ENCODE measurements around the gene EBNA1BP2. TPM values are rescaled to one million over a fixed set of nuclear protein-coding genes. Genes with fewer than 3 reads are reported as not detected.

EBNA1BP2 gene
- total and polyA plus RNA-seq, 10 of the 15 experiments (the other 5 are each of a cell fraction or from before 2014, with no cell fraction given): 57.5 to 275 (median 133) TPM

DNA sequence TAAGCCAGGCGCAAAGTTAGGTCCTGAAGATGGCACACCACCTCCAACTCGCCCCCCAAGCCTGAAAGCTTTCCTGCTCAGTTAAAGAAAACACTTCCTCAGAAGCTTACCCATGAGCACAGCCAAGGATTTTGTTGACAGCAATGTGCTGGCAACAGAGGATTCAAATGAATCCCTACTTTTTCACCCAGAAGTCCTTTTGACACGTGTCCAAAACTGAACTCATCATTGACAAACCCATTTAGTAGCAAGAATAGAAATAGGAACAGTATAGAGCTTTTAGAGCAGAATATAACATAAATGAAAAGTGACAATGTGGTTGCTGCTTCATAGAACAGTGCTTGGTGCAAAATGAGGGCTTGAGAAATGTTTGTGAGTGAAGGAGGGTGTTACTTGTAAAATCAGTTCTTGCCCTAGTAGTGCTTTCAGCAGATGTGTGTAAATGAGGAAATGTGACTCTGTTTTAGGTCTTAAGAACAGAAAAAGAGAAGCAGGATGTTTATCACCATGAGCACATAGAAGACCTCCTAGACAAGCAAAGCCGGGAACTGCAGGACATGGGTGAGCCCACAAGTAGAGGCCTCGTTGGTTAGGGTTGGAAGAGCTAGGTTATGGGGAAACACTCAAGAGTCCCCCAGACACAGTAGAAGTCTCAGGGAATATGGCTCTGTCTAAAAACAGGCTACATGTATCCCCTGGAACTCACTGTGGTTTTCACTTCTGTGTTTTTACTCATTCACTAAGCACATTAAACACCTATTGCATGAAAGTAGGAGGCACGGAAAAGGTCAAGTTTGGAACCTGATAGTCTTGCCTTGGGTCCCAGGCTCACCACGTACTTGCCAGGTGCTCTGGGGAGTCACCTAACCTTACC is 49.1 kb upstream of the EBNA1BP2 start (continued):
- TF ChIP-seq BHLHE40 (IDR thresholded peaks at IDR 0.05; ENCODE audit: borderline replicate concordance in 1 of 2, low read depth in 2 of 2, low read length in 1 of 2) (no peak), BCL11A (IDR thresholded peaks at IDR 0.05; ENCODE audit: low read depth, low read length) (peak; percentile 28; the same call in 1 of the 2 replicates)
- TF ChIP-seq, protein P1, sequence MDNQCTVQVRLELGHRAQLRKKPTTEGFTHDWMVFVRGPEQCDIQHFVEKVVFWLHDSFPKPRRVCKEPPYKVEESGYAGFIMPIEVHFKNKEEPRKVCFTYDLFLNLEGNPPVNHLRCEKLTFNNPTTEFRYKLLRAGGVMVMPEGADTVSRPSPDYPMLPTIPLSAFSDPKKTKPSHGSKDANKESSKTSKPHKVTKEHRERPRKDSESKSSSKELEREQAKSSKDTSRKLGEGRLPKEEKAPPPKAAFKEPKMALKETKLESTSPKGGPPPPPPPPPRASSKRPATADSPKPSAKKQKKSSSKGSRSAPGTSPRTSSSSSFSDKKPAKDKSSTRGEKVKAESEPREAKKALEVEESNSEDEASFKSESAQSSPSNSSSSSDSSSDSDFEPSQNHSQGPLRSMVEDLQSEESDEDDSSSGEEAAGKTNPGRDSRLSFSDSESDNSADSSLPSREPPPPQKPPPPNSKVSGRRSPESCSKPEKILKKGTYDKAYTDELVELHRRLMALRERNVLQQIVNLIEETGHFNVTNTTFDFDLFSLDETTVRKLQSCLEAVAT (IDR thresholded peaks at IDR 0.05): 0 out of 2 replicates have a peak, but pooled peaks have one; percentile 23

DNA sequence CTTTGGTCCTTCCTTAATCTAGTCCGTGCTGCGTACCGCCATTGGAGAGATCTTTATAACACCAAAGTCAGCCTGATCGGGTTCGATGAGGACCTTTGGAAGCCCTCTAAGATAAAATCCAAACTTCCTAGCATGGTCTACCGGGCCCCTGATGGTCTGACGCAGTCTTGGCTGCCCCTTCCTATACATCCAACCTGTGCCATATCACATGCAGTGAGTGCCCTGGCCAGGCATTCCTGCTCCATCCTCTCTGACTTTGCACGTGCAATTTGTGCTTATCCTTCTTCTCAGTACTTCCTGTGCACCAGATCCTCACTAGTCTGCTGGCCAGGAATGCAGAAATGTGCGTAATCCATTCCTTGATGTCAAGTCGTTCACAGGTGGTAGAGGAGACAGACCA is 45.7 kb upstream of the EBNA1BP2 start:
- Histone ChIP-seq H3K9me3 (replicated peaks; ENCODE audit: control insufficient read depth, insufficient read depth, low read length) (no peaks in the 10 kb centered on the region), H3K4me1 (ENCODE audit: control insufficient read depth, insufficient read depth, low read length) (peaks cover 21% of the 10 kb centered on the region), H3K4me2 (ENCODE audit: control insufficient read depth, insufficient read depth) (no peak overlapping the region), H3K27me3 (replicated peaks in 1 of 2; ENCODE audit: control insufficient read depth in 2 of 2, insufficient read depth in 2 of 2, low read length in 1 of 2) (no peaks in the 10 kb centered on the region), H2AFZ (ENCODE audit: control insufficient read depth, low read depth, low read length) (no peak overlapping the region), H4K20me1 (ENCODE audit: control insufficient read depth, insufficient read depth) (no peaks in the 10 kb centered on the region), H3K36me3 (ENCODE audit: control insufficient read depth in 2 of 2, insufficient read depth in 2 of 2, low read length in 1 of 2) (peaks cover 3 to 4% of the 10 kb centered on the region in 2 experiments; a peak in 2 of 4 replicates), H3K79me2 (ENCODE audit: control insufficient read depth, insufficient read depth, low read length) (no peaks in the 10 kb centered on the region), H3K4me3 (no peak overlapping the region), H3K9ac (ENCODE audit: control insufficient read depth, insufficient read depth, low read length) (no peak overlapping the region), H3K27ac (ENCODE audit: control insufficient read depth, insufficient read depth) (no peak overlapping the region)
- POLR2A ChIA-PET: no interaction called here
- TF ChIP-seq, protein P2, sequence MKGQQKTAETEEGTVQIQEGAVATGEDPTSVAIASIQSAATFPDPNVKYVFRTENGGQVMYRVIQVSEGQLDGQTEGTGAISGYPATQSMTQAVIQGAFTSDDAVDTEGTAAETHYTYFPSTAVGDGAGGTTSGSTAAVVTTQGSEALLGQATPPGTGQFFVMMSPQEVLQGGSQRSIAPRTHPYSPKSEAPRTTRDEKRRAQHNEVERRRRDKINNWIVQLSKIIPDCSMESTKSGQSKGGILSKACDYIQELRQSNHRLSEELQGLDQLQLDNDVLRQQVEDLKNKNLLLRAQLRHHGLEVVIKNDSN (IDR thresholded peaks at IDR 0.05; ENCODE audit: borderline replicate concordance, extremely low read length, insufficient read depth, low read depth, low read length): no peak
- TF ChIP-seq CHD1 (IDR thresholded peaks at IDR 0.05; ENCODE audit: low read depth, low read length) (no peak), MXI1 (IDR thresholded peaks at IDR 0.05; ENCODE audit: low read depth, low read length) (no peak), CBX5 (IDR thresholded peaks at IDR 0.05; ENCODE audit: low read depth) (no peak), ZNF24 (IDR thresholded peaks at IDR 0.05) (no peak), RCOR1 (conservative IDR thresholded peaks at IDR 0.05; ENCODE audit: low read depth, low read length) (no peak), ZNF384 (IDR thresholded peaks at IDR 0.05; ENCODE audit: borderline replicate concordance, low read depth, low read length) (no peak), RELA (IDR thresholded peaks at IDR 0.05; ENCODE audit: borderline replicate concordance, partially characterized antibody) (no peak), POLR2AphosphoS2 (IDR thresholded peaks at IDR 0.05; ENCODE audit: low read depth, low read length) (no peak), SIX5 (IDR thresholded peaks at IDR 0.05; ENCODE audit: low read depth, low read length, severe bottlenecking) (no peak)
- TF ChIP-seq, protein P3, sequence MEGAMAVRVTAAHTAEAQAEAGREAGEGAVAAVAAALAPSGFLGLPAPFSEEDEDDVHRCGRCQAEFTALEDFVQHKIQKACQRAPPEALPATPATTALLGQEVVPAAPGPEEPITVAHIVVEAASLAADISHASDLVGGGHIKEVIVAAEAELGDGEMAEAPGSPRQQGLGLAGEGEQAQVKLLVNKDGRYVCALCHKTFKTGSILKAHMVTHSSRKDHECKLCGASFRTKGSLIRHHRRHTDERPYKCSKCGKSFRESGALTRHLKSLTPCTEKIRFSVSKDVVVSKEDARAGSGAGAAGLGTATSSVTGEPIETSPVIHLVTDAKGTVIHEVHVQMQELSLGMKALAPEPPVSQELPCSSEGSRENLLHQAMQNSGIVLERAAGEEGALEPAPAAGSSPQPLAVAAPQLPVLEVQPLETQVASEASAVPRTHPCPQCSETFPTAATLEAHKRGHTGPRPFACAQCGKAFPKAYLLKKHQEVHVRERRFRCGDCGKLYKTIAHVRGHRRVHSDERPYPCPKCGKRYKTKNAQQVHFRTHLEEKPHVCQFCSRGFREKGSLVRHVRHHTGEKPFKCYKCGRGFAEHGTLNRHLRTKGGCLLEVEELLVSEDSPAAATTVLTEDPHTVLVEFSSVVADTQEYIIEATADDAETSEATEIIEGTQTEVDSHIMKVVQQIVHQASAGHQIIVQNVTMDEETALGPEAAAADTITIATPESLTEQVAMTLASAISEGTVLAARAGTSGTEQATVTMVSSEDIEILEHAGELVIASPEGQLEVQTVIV (IDR thresholded peaks at IDR 0.05; ENCODE audit: borderline replicate concordance, partially characterized antibody): no peak
- RAD21 ChIA-PET (ENCODE audit: unreplicated experiment): no interaction called here
- intact Hi-C loops (cut with micrococcal nuclease; ENCODE audit: unreplicated experiment): no loop called here
- in situ Hi-C loops (cut with MboI): no loop called here
- 89% methylated on average over 10 of the region's 10 CpGs for WGBS (ENCODE audit: insufficient coverage, insufficient replicate concordance, low lambda C conversion rate, missing lambda C conversion rate)
- CTCF ChIA-PET: no interaction called here
- FAIRE-seq (no peak), DNase-seq (ENCODE audit: low read depth, low spot score) (no peak), ATAC-seq (no peak)
- BruUV-seq (replicated peaks): no TSS peak
- SMC1A ChIA-PET (ENCODE audit: uncharacterized antibody, unreplicated experiment): no interaction called here
